SK-N-SH (cell line): Measurements from ENCODE around the gene CASP9.

ENCODE experiments used
- CTCF ChIP-seq: fragments of 200-600 bp; sonication (generic); IDR thresholded peaks from 2 replicates; pipeline ENCODE4 v1.6.1; 2017; ENCODE audit warnings: antibody characterized with exemption, mild to moderate bottlenecking, moderate library complexity
- EP300 ChIP-seq, 2 experiments: IDR thresholded peaks; 2 replicates each; pipeline versions ENCODE4 v1.4.0 to v1.6.1; 2012; ENCODE audit warnings: borderline replicate concordance in 1 of 2, low read depth in 1 of 2, low read length in 1 of 2
- JUND ChIP-seq: IDR thresholded peaks from 2 replicates; pipeline ENCODE4 v1.4.0; 2012
- MAX ChIP-seq: IDR thresholded peaks from 2 replicates; pipeline ENCODE4 v1.4.0; 2012; ENCODE audit warnings: low read depth
- MEF2A ChIP-seq: IDR thresholded peaks from 2 replicates; pipeline ENCODE4 v1.4.0; 2012; ENCODE audit warnings: low read depth, borderline replicate concordance
- NRF1 ChIP-seq: IDR thresholded peaks from 2 replicates; pipeline ENCODE4 v1.6.1; 2012; ENCODE audit warnings: low read depth, mild to moderate bottlenecking, low read length
- RAD21 ChIP-seq: IDR thresholded peaks from 2 replicates; pipeline ENCODE4 v1.6.1; 2012; ENCODE audit warnings: mild to moderate bottlenecking, low read length
- REST ChIP-seq: IDR thresholded peaks from 2 replicates; pipeline ENCODE4 v1.6.1; 2012; ENCODE audit warnings: mild to moderate bottlenecking, low read depth, low read length, moderate library complexity
- SIN3A ChIP-seq: IDR thresholded peaks from 2 replicates; pipeline ENCODE4 v1.6.1; 2012; ENCODE audit warnings: low read depth, mild to moderate bottlenecking, low read length, moderate library complexity, borderline replicate concordance
- SMC3 ChIP-seq: IDR thresholded peaks from 2 replicates; pipeline ENCODE4 v1.6.1; 2012; ENCODE audit warnings: low read depth, low read length, improper control_type of control experiment
- TAF1 ChIP-seq: IDR thresholded peaks from 2 replicates; pipeline ENCODE4 v1.6.1; 2012; ENCODE audit warnings: low read depth, mild to moderate bottlenecking, low read length, moderate library complexity, borderline replicate concordance

- TF ChIP-seq CTCF (no peak), SIN3A (no peak), RAD21 (no peak), EP300 (IDR thresholded peaks at IDR 0.05; ENCODE audit: borderline replicate concordance in 1 of 2, low read depth in 1 of 2, low read length in 1 of 2) (no peak), MAX (no peak), MEF2A (no peak), TAF1 (no peak), SMC3 (no peak), REST (no peak), JUND (no peak), NRF1 (no peak)
Measured at GRCh38 chr1:15507278-15507677, 16.7 kb downstream of the CASP9 start.
